ENCODE results near the gene TYMP.

The TYMP gene

DNA sequence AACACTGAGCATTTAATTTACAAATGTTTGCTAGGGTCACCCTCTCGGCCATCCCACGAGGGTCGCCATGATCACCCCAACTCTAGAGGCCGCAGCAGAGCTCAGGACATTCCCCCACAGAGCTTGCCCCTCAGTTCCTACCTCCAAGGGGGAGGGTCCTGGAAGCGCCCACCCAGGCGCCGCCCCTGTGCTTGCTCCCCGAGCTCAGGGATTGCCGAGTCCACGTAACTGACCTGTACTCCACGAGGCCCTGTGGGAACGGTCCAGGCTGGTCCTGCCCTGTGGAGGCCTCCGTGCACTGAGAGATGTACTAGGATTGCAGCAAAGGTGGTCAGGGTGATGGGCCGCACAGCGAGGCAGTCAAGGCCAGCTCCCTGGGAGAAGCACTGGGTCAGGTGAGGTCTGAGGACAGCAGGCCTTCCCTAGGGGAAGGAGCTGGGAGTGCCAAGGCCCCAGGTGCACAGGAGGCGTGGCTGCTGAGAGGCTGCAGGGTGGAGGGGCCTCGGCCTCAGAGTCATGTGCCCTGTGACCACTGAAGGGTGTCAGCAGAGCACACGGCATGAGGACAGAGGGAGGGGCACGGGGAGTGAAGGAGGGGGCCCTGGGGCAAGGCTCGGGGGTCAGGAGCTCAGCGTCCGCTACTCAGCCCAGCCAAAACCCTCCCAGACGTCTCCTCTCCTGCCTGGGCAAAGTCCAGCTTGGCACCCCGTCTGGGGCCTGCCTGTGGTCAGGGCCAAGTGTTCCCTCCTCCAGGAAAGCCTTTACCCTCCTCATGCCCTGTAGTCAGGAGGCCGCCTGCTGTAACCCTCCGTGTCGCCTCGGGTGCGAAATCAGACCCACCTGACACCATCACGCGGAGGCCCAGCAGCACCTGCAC lies 45.6 kb downstream of the TYMP start:
- H3K4me3 ChIP-seq (ENCODE audit: low read depth, low read length), result no peak overlapping the region
- in situ Hi-C loops (cut with HindIII; ENCODE audit: low sequenced_read_pairs), result no loop called here
- TF ChIP-seq, protein P1, sequence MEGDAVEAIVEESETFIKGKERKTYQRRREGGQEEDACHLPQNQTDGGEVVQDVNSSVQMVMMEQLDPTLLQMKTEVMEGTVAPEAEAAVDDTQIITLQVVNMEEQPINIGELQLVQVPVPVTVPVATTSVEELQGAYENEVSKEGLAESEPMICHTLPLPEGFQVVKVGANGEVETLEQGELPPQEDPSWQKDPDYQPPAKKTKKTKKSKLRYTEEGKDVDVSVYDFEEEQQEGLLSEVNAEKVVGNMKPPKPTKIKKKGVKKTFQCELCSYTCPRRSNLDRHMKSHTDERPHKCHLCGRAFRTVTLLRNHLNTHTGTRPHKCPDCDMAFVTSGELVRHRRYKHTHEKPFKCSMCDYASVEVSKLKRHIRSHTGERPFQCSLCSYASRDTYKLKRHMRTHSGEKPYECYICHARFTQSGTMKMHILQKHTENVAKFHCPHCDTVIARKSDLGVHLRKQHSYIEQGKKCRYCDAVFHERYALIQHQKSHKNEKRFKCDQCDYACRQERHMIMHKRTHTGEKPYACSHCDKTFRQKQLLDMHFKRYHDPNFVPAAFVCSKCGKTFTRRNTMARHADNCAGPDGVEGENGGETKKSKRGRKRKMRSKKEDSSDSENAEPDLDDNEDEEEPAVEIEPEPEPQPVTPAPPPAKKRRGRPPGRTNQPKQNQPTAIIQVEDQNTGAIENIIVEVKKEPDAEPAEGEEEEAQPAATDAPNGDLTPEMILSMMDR (IDR thresholded peaks at IDR 0.05; ENCODE audit: low read depth, low read length), result no peak
- DNase-seq (ENCODE audit: low read depth, low spot score), result no peak

DNA sequence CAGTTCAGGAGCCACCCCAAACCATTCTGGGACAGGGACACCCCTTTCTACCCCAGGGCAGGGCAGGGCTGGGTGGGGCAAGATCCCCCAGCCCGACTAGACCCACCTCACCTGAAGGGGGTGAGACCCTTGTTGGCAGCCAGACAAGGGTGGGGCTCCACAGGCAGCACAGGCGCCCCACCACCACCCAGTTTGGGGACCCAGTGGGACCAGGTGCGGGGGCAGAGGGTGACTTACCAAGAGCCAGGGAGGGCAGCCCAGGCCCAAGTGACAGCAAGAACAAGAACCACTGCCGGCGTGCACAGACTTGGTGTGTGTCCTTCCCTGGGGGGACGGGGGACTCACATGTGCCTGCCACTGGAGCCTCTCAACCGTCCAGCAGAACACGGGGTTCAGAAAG lies 46.3 kb downstream of the TYMP start:
- no peak for DNase-seq (ENCODE audit: low read depth, low spot score)
- TF ChIP-seq, protein P1 (IDR thresholded peaks at IDR 0.05; ENCODE audit: low read depth, low read length), result no peak
- in situ Hi-C loops (cut with HindIII; ENCODE audit: low sequenced_read_pairs), result no loop called here
- H3K4me3 ChIP-seq (ENCODE audit: low read depth, low read length), result no peak overlapping the region

DNA sequence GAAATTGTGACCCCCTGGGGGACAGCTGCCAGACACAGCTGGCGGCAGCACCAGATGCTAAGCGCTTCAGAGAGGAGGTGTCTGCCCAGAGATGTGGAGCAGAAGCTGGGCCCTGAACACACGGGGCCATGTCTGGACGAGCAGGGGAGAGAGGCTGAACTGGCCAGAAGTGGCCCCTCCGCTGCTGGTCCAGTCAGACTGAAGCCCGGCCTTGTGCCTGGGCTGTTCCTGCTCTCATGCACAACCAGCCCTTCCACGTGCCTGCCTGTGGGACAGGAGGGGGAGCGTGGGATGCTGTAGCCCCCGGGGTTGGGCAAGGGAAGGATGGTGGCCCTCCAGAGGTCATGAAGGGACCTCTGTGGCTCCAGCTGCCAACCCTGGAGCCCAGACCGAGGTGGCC lies 46.7 kb downstream of the TYMP start:
- in situ Hi-C loops (cut with HindIII; ENCODE audit: low sequenced_read_pairs), result no loop called here
- TF ChIP-seq, protein P1 (IDR thresholded peaks at IDR 0.05; ENCODE audit: low read depth, low read length), result no peak
- DNase-seq (ENCODE audit: low read depth, low spot score), result no peak
- no peak overlapping the region for H3K4me3 ChIP-seq (ENCODE audit: low read depth, low read length)

DNA sequence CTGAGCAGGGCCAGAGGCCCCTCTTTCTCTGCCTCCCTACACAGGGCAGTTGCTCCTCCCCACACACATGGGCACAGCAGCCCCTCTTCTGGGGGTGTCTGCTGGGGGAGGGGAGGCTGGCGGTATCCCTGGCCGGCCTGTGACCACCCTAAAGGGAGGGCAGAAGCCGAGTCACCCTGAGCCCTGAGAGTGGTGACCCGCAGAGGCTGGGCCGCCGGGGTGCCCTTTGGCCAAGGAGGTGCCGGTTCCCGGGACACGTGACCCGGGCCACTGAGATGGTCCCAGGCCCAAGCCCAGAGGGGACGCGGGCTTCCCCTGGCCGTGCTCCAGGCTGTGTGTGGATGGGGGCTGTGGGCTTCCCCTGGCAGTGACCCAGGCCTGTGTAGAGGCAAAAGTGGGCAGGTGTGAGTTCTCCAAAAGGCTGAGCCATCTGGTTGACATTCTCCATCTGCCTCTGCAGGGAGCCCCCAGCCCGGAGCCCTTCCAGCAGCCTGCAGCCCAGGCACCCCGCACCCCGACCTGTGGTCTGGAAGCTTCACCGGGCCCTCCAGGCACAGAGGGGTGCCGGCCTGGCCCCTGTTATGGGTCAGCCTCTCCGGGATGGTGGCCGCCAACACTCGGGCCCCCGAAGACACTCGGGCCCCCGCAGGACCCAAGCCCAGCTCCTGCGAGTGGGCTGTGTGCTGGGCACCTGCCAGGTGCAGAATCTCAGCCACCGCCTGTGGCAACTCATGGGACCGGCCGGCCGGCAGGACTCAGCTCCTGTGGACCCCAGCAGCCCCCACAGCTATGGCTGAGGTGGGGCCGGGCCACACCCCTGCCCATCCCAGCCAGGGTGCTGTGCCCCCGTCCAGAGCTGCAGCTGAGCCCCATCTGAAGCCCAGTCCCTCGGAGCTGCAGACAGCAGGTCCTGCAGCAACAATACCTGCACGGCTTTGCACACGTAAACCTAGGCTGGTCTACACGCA lies 47.4 kb downstream of the TYMP start:
- no peak for DNase-seq (ENCODE audit: low read depth, low spot score)
- in situ Hi-C loops (cut with HindIII; ENCODE audit: low sequenced_read_pairs), result no loop called here
- peak overlapping the region; percentile 60 for H3K4me3 ChIP-seq (ENCODE audit: low read depth, low read length)
- TF ChIP-seq, protein P1 (IDR thresholded peaks at IDR 0.05; ENCODE audit: low read depth, low read length), result no peak

DNA sequence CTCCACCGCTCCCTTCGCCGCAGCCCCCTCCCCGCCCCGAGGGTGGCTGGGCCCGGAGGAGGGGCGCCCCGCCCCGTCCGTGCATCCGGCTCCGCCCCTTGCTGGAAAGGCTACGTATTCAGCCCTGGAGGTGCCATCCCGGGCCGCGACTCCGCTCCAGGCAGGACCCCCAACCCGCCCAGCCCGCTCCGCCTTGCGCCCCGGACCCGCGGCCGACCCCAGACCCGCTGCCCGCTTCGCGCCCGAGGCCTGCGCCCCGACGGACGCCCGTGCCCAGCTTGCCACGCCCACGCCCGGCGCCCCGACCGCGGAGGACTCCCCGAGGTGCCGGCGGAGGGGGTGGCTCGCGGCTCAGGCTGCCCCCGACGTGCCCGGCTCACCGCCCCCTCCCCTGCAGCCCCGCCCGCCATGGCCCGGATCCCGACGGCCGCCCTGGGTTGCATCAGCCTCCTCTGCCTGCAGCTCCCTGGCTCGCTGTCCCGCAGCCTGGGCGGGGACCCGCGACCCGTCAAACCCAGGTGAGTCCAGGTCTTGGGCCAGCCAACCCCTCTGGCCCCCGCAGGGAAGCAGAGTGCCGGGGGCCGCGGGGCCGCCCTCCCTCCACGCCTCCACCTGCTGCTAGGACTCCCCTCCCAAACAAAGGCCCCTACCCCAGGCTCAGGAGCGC lies 48.2 kb downstream of the TYMP start, which contains the start of gene ADM2:
ADM2 (plus strand) TSS at position 104 of the 667 bp plus-strand sequence; CDS start at position 409, 305 bp downstream.
- no peak for DNase-seq (ENCODE audit: low read depth, low spot score)
- in situ Hi-C loops (cut with HindIII; ENCODE audit: low sequenced_read_pairs), result no loop called here
- H3K4me3 ChIP-seq (ENCODE audit: low read depth, low read length), result peak within 1 kb of the TSS; percentile 60
- TF ChIP-seq, protein P1 (IDR thresholded peaks at IDR 0.05; ENCODE audit: low read depth, low read length), result no peak

DNA sequence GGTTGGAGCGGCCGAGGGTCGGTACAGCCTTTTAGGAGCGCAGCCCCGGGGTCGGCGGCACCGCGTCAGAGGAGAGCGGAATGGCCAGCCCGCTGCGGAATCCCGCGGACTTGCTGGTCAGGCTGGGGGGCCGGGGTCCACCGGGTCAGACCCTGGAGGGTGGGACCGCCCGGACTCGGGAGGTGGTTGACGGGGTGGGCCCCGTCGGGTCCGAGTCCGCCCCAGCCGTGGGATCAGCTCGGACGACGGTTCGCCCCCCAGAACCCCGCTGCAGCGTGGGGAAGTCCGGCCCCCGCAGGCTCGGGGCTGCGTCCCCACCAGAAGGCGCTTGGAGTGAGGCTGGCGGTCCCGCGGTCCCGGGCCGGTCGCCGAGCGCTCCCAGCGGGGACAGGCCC lies 48.8 kb downstream of the TYMP start:
- no peak for DNase-seq (ENCODE audit: low read depth, low spot score)
- peak overlapping the region; percentile 60 for H3K4me3 ChIP-seq (ENCODE audit: low read depth, low read length)
- TF ChIP-seq, protein P1 (IDR thresholded peaks at IDR 0.05; ENCODE audit: low read depth, low read length), result no peak
- in situ Hi-C loops (cut with HindIII; ENCODE audit: low sequenced_read_pairs), result no loop called here

All from astrocyte of the spinal cord (primary cell).